HEK293 (cell line): ENCODE results near the gene CEP85L.

Experiments
- BCL11A ChIP-seq: fragments of 450-650 bp; formaldehyde crosslinking; IDR thresholded peaks from 2 replicates; pipeline ENCODE4 v1.5.1; 2016; ENCODE audit warnings: low read depth, missing biosample characterization, missing genetic modification characterization
- GLIS2 ChIP-seq: fragments of 450-650 bp; formaldehyde crosslinking; IDR thresholded peaks from 2 replicates; pipeline ENCODE4 v1.5.1; 2016; ENCODE audit warnings: missing biosample characterization, missing genetic modification characterization
- IKZF3 ChIP-seq: fragments of 450-650 bp; IDR thresholded peaks from 2 replicates; pipeline ENCODE4 v1.5.0; 2018; ENCODE audit warnings: missing biosample characterization, mild to moderate bottlenecking, missing genetic modification characterization, moderate library complexity
- ZNF138 ChIP-seq: fragments of 450-650 bp; formaldehyde crosslinking; IDR thresholded peaks from 2 replicates; pipeline ENCODE4 v1.5.1; 2016; ENCODE audit warnings: missing biosample characterization, missing genetic modification characterization, borderline replicate concordance
- ZNF274 ChIP-seq, 2 experiments: fragments of 200-500 bp in 1 of 2; fragments of 450-650 bp in 1 of 2; sonication (Bioruptor generic) in 1 of 2; formaldehyde crosslinking in 1 of 2; IDR thresholded peaks; 2 replicates each; pipeline versions ENCODE4 v1.5.1 to v1.6.1; 2014 to 2016; ENCODE audit warnings: borderline replicate concordance in 1 of 2, inconsistent platforms in 1 of 2, low read length in 1 of 2, missing biosample characterization in 1 of 2, missing genetic modification characterization in 1 of 2
- ZNF514 ChIP-seq: fragments of 450-650 bp; formaldehyde crosslinking; IDR thresholded peaks from 2 replicates; pipeline ENCODE4 v1.5.1; 2016; ENCODE audit warnings: missing biosample characterization, missing genetic modification characterization
- ZNF530 ChIP-seq: fragments of 450-650 bp; formaldehyde crosslinking; IDR thresholded peaks from 2 replicates; pipeline ENCODE4 v1.5.1; 2016; ENCODE audit warnings: low read depth, missing biosample characterization, missing genetic modification characterization
- ZNF626 ChIP-seq: fragments of 450-650 bp; sonication (Bioruptor Pico); formaldehyde crosslinking; IDR thresholded peaks from 2 replicates; pipeline ENCODE4 v1.5.1; 2018; ENCODE audit warnings: missing biosample characterization, missing genetic modification characterization, inconsistent platforms
- TF ChIP-seq, protein P1 (sequence below): fragments of 450-650 bp; formaldehyde crosslinking; IDR thresholded peaks from 2 replicates; pipeline ENCODE4 v1.5.1; 2016; ENCODE audit warnings: missing biosample characterization, missing genetic modification characterization
- TF ChIP-seq, protein P2 (sequence below): sonication (generic); formaldehyde crosslinking; IDR thresholded peaks from 2 replicates; pipeline ENCODE4 v1.8.1; 2022; ENCODE audit warnings: mild to moderate bottlenecking, moderate library complexity, missing genetic modification reagents
- TF ChIP-seq, protein P3 (sequence below): fragments of 450-650 bp; formaldehyde crosslinking; IDR thresholded peaks from 2 replicates; pipeline ENCODE4 v1.5.1; 2016; ENCODE audit warnings: missing biosample characterization, missing genetic modification characterization

DNA sequence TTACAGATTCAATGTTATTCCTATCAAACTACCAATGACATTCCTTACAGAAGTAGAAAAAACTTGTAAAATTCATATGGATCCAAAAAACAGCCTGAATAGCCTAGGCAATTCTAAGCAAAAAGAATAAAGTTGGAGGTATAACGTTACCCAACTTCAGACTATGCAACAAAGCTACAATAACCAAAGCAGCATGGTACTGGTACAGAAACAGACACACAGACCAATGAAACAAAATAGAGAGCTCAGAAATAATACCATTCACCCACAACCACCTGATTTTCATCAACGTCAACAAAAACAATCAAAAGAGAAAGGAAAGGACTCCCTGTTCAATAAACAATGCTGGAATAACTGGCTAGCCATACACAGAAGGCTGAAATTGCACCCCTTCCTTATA lies 120.4 kb downstream of the CEP85L start:
- TF ChIP-seq, protein P1, sequence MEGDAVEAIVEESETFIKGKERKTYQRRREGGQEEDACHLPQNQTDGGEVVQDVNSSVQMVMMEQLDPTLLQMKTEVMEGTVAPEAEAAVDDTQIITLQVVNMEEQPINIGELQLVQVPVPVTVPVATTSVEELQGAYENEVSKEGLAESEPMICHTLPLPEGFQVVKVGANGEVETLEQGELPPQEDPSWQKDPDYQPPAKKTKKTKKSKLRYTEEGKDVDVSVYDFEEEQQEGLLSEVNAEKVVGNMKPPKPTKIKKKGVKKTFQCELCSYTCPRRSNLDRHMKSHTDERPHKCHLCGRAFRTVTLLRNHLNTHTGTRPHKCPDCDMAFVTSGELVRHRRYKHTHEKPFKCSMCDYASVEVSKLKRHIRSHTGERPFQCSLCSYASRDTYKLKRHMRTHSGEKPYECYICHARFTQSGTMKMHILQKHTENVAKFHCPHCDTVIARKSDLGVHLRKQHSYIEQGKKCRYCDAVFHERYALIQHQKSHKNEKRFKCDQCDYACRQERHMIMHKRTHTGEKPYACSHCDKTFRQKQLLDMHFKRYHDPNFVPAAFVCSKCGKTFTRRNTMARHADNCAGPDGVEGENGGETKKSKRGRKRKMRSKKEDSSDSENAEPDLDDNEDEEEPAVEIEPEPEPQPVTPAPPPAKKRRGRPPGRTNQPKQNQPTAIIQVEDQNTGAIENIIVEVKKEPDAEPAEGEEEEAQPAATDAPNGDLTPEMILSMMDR = no peak
- TF ChIP-seq GLIS2 (tag by site-specific recombination) = no peak
- TF ChIP-seq ZNF514 (tag by site-specific recombination) = no peak
- TF ChIP-seq ZNF274 (IDR thresholded peaks at IDR 0.05; ENCODE audit: low read length) = no peak
- TF ChIP-seq ZNF274 (tag by site-specific recombination; IDR thresholded peaks at IDR 0.05; ENCODE audit: borderline replicate concordance) = no peak
- TF ChIP-seq IKZF3 (tag by site-specific recombination) = no peak
- no peak for TF ChIP-seq ZNF530 (tag by site-specific recombination)
- TF ChIP-seq ZNF138 (tag by site-specific recombination) = no peak
- TF ChIP-seq BCL11A (tag by site-specific recombination) = no peak
- TF ChIP-seq ZNF626 (tag by site-specific recombination) = no peak
- TF ChIP-seq, protein P2, sequence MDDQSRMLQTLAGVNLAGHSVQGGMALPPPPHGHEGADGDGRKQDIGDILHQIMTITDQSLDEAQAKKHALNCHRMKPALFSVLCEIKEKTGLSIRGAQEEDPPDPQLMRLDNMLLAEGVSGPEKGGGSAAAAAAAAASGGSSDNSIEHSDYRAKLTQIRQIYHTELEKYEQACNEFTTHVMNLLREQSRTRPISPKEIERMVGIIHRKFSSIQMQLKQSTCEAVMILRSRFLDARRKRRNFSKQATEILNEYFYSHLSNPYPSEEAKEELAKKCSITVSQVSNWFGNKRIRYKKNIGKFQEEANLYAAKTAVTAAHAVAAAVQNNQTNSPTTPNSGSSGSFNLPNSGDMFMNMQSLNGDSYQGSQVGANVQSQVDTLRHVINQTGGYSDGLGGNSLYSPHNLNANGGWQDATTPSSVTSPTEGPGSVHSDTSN (CRISPR knock-in tag) = no peak
- TF ChIP-seq, protein P3, sequence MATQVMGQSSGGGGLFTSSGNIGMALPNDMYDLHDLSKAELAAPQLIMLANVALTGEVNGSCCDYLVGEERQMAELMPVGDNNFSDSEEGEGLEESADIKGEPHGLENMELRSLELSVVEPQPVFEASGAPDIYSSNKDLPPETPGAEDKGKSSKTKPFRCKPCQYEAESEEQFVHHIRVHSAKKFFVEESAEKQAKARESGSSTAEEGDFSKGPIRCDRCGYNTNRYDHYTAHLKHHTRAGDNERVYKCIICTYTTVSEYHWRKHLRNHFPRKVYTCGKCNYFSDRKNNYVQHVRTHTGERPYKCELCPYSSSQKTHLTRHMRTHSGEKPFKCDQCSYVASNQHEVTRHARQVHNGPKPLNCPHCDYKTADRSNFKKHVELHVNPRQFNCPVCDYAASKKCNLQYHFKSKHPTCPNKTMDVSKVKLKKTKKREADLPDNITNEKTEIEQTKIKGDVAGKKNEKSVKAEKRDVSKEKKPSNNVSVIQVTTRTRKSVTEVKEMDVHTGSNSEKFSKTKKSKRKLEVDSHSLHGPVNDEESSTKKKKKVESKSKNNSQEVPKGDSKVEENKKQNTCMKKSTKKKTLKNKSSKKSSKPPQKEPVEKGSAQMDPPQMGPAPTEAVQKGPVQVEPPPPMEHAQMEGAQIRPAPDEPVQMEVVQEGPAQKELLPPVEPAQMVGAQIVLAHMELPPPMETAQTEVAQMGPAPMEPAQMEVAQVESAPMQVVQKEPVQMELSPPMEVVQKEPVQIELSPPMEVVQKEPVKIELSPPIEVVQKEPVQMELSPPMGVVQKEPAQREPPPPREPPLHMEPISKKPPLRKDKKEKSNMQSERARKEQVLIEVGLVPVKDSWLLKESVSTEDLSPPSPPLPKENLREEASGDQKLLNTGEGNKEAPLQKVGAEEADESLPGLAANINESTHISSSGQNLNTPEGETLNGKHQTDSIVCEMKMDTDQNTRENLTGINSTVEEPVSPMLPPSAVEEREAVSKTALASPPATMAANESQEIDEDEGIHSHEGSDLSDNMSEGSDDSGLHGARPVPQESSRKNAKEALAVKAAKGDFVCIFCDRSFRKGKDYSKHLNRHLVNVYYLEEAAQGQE = no peak
